Caco-2 (cell line): ENCODE results near the gene PPME1. TPM values are rescaled to one million over a fixed set of nuclear protein-coding genes. Genes with fewer than 3 reads are reported as not detected.

Source experiments
- BruUV-seq: library from RNA; stranded (reverse); fragments of 400-500 nt; replicated peaks from 2 replicates; lab custom pipeline; 2021; lab: Mats Ljungman, UMichigan
- CTCF ChIA-PET: fragments of 300-600 bp; sonication (Branson Sonifier 250); formaldehyde crosslinking; loops from one replicate; lab custom pipeline; 2022; ENCODE audit warnings: antibody characterized with exemption; lab: Charles Lee
- POLR2A ChIA-PET: fragments of 300-600 bp; sonication (Branson Sonifier 250); formaldehyde crosslinking; loops from one replicate; lab custom pipeline; 2022; ENCODE audit warnings: antibody characterized with exemption; lab: Charles Lee
- DNase-seq, 2 experiments: peaks; one replicate each; pipeline versions ENCODE4 v3.0.0 to v3.0.0-alpha.2; 2020 to 2022
- H3K27me3 ChIP-seq: replicated peaks from 2 replicates; pipeline ENCODE4 v1.6.0; 2011; ENCODE audit warnings: low read length; ENCODE audit not compliant: control insufficient read depth, insufficient read depth
- H3K36me3 ChIP-seq: 2 replicates; pipeline ENCODE4 v1.5.1; 2011; ENCODE audit warnings: low read length; ENCODE audit not compliant: control insufficient read depth, insufficient read depth
- H3K4me1 ChIP-seq: fragments of 250-450 bp; sonication (Bioruptor Pico); 2 replicates; pipeline ENCODE4 v1.5.1; 2020; ENCODE audit warnings: mild to moderate bottlenecking
- H3K4me3 ChIP-seq: 2 replicates; pipeline ENCODE4 v1.5.1; 2011; ENCODE audit warnings: low read depth, mild to moderate bottlenecking, control low read depth, low read length
- H3K9me3 ChIP-seq: fragments of 250-450 bp; sonication (Bioruptor Pico); 2 replicates; pipeline ENCODE4 v1.5.1; 2020; ENCODE audit warnings: mild to moderate bottlenecking, moderate library complexity
- H3K27ac Mint-ChIP-seq: one replicate; pipeline ENCODE4 v1.8.0; 2022; ENCODE audit warnings: mixed read lengths; ENCODE audit not compliant: unreplicated experiment
- H3K27me3 Mint-ChIP-seq: one replicate; pipeline ENCODE4 v1.8.0; 2022; ENCODE audit warnings: mixed read lengths; ENCODE audit not compliant: insufficient read depth, unreplicated experiment
- H3K36me3 Mint-ChIP-seq: one replicate; pipeline ENCODE4 v1.8.0; 2022; ENCODE audit warnings: mild to moderate bottlenecking, mixed read lengths; ENCODE audit not compliant: insufficient read depth, unreplicated experiment
- H3K4me1 Mint-ChIP-seq: one replicate; pipeline ENCODE4 v1.8.0; 2022; ENCODE audit warnings: low read depth, mixed read lengths; ENCODE audit not compliant: unreplicated experiment
- H3K4me3 Mint-ChIP-seq: one replicate; pipeline ENCODE4 v1.8.0; 2022; ENCODE audit warnings: mild to moderate bottlenecking, moderate library complexity, mixed read lengths; ENCODE audit not compliant: unreplicated experiment
- H3K9me3 Mint-ChIP-seq: one replicate; pipeline ENCODE4 v1.8.0; 2022; ENCODE audit warnings: mixed read lengths; ENCODE audit not compliant: unreplicated experiment
- CTCF ChIP-seq, 2 experiments: fragments of 200-600 bp in 1 of 2; IDR thresholded peaks; 1 replicate in 1 of 2; 2 replicates in 1 of 2; pipeline versions ENCODE4 v1.5.1 to v1.8.0; 2011 to 2022; ENCODE audit warnings: antibody characterized with exemption in 1 of 2, control low read depth in 1 of 2, inconsistent platforms in 1 of 2, low read depth in 1 of 2, low read length in 1 of 2, mild to moderate bottlenecking in 1 of 2, moderate library complexity in 1 of 2; ENCODE audit not compliant: insufficient read depth in 1 of 2, severe bottlenecking in 1 of 2, unreplicated experiment in 1 of 2
- intact Hi-C: fragments of 100-400 bp; cut with micrococcal nuclease; formaldehyde crosslinking; loops from one replicate; pipeline ENCODE4 v1.10.0; 2022; ENCODE audit not compliant: unreplicated experiment
- total RNA-seq: library from RNA; stranded (reverse); gene quantifications from 2 replicates; pipeline ENCODE4 v1.2.3, GENCODE V29; 2022

PPME1 gene
- total RNA-seq, 1 experiment from 2014 or later, result 109 TPM

GRCh38 chr11:74206746-74207145 lies 35.7 kb downstream of the PPME1 start:
- Histone ChIP-seq H3K36me3 (peaks cover 2% of the 10 kb centered on the region; the same call in 1 of the 2 replicates), H3K27me3 (no peaks in the 10 kb centered on the region), H3K9me3 (no peaks in the 10 kb centered on the region), H3K4me1 (no peaks in the 10 kb centered on the region), H3K4me3 (no peak overlapping the region)
- TF ChIP-seq CTCF (IDR thresholded peaks at IDR 0.05; ENCODE audit: insufficient read depth in 1 of 2, low read depth in 1 of 2, low read length in 1 of 2, severe bottlenecking in 1 of 2, unreplicated experiment in 1 of 2), result no peak
- POLR2A ChIA-PET, result no interaction called here
- Mint-ChIP-seq H3K36me3 (peaks cover 48% of the 10 kb centered on the region), H3K9me3 (no peaks in the 10 kb centered on the region), H3K4me1 (no peaks in the 10 kb centered on the region), H3K27ac (no peak overlapping the region), H3K4me3 (no peak overlapping the region), H3K27me3 (no peaks in the 10 kb centered on the region)
- intact Hi-C loops, result no loop called here
- no peak for DNase-seq
- no TSS peak for BruUV-seq
- CTCF ChIA-PET, result no interaction called here

GRCh38 chr11:74208507-74208906 lies 37.4 kb downstream of the PPME1 start:
- no peak for TF ChIP-seq CTCF (IDR thresholded peaks at IDR 0.05; ENCODE audit: insufficient read depth in 1 of 2, low read depth in 1 of 2, low read length in 1 of 2, severe bottlenecking in 1 of 2, unreplicated experiment in 1 of 2)
- Histone ChIP-seq H3K9me3 (no peaks in the 10 kb centered on the region), H3K4me1 (no peaks in the 10 kb centered on the region), H3K27me3 (no peaks in the 10 kb centered on the region), H3K4me3 (no peak overlapping the region), H3K36me3 (peaks cover 2% of the 10 kb centered on the region; the same call in 1 of the 2 replicates)
- no peak for DNase-seq
- H3K27me3 Mint-ChIP-seq, result no peaks in the 10 kb centered on the region
- H3K9me3 Mint-ChIP-seq, result no peaks in the 10 kb centered on the region
- CTCF ChIA-PET, result no interaction called here
- POLR2A ChIA-PET, result interaction anchor here (0.6 kb wide), 1 partner anchor 225 kb away, joined by 3 read pairs; no protein-coding TSS in a partner anchor
- no peak overlapping the region for H3K4me3 Mint-ChIP-seq
- intact Hi-C loops, result no loop called here
- no peak overlapping the region for H3K27ac Mint-ChIP-seq
- no TSS peak for BruUV-seq
- H3K36me3 Mint-ChIP-seq, result peaks cover 47% of the 10 kb centered on the region
- no peaks in the 10 kb centered on the region for H3K4me1 Mint-ChIP-seq

GRCh38 chr11:74212533-74212932 lies 41.4 kb downstream of the PPME1 start:
- Mint-ChIP-seq H3K4me1 (no peaks in the 10 kb centered on the region), H3K4me3 (no peak overlapping the region), H3K36me3 (peaks cover 39% of the 10 kb centered on the region), H3K27ac (no peak overlapping the region), H3K27me3 (no peaks in the 10 kb centered on the region), H3K9me3 (peaks cover 10% of the 10 kb centered on the region)
- H3K27me3 ChIP-seq, result no peaks in the 10 kb centered on the region
- no peak overlapping the region for H3K4me3 ChIP-seq
- no peak for TF ChIP-seq CTCF (IDR thresholded peaks at IDR 0.05; ENCODE audit: insufficient read depth in 1 of 2, low read depth in 1 of 2, low read length in 1 of 2, severe bottlenecking in 1 of 2, unreplicated experiment in 1 of 2)
- no peaks in the 10 kb centered on the region; the same call in 1 of the 2 replicates for H3K36me3 ChIP-seq
- H3K9me3 ChIP-seq, result no peaks in the 10 kb centered on the region
- intact Hi-C loops, result no loop called here
- no peak for DNase-seq
- H3K4me1 ChIP-seq, result no peaks in the 10 kb centered on the region
- ChIA-PET POLR2A (no interaction called here), CTCF (no interaction called here)
- BruUV-seq, result no TSS peak
